GM18499 (cell line): ENCODE data around the gene CD81.

Experiments used
- ATAC-seq: cut with Tn5 transposase; IDR thresholded peaks from one replicate; pipeline ENCODE4 v1.9.1; 2021; ENCODE audit warnings: moderate number of reproducible peaks; ENCODE audit not compliant: insufficient read depth, unreplicated experiment

CD81 gene

GRCh38 chr11:2400762-2401435, 23.8 kb downstream of the CD81 start:
- no peak for ATAC-seq

- ATAC-seq: no peak
These were observed 24.4 kb downstream of the CD81 start for GRCh38 chr11:2401436-2401984.

GRCh38 chr11:2402106-2402505, 25.0 kb downstream of the CD81 start:
- ATAC-seq: no peak

GRCh38 chr11:2402890-2403645, 26.0 kb downstream of the CD81 start:
- ATAC-seq: no peak

- ATAC-seq: no peak
These were observed 27.7 kb downstream of the CD81 start for GRCh38 chr11:2404735-2405196.

- no peak for ATAC-seq
These were observed 29.3 kb downstream of the CD81 start for GRCh38 chr11:2406451-2406850.

GRCh38 chr11:2406878-2407410, 29.8 kb downstream of the CD81 start:
- ATAC-seq: no peak

GRCh38 chr11:2408671-2409070, 31.6 kb downstream of the CD81 start:
- no peak for ATAC-seq

- ATAC-seq: no peak
These were observed 32.0 kb downstream of the CD81 start for GRCh38 chr11:2409126-2409525.

GRCh38 chr11:2409611-2410468, 32.7 kb downstream of the CD81 start:
- no peak for ATAC-seq

GRCh38 chr11:2410616-2411015, 33.5 kb downstream of the CD81 start:
- no peak for ATAC-seq

- no peak for ATAC-seq
These were observed 34.6 kb downstream of the CD81 start for GRCh38 chr11:2411446-2412305.

- ATAC-seq: no peak
These were observed 35.2 kb downstream of the CD81 start for GRCh38 chr11:2412323-2412722.

GRCh38 chr11:2413742-2414579, 36.9 kb downstream of the CD81 start:
- ATAC-seq: no peak

GRCh38 chr11:2414616-2415015, 37.5 kb downstream of the CD81 start:
- no peak for ATAC-seq

GRCh38 chr11:2415171-2415570, 38.1 kb downstream of the CD81 start:
- ATAC-seq: no peak

GRCh38 chr11:2415601-2416380, 38.7 kb downstream of the CD81 start:
- no peak for ATAC-seq

GRCh38 chr11:2416765-2417164, 39.7 kb downstream of the CD81 start:
- no peak for ATAC-seq
